ENCODE results near the gene SOX5.
"Not testable (repeated sequence)": the region's sequence is repeated elsewhere in the genome, so short reads cannot be mapped to it uniquely, and the experiment has no call there.

The SOX5 gene

DNA sequence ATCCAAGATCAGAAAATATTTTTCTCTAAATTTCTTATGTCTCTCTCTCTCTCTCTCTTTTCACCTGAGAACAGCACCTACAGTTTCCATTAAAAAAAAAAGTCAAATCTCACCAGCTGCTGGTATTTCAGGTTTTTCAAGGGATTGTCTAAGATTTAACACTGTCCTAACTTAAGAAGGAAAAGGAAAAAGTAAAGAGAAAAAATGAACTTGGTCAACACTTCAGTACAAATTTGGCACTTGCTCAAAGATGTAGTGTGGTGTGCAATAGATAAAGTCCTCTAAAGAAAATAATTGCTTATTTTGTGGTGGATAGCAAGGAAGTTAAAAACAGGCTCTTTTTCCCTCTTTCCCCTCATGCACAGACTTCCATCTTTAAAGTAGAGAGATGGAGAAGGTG is 416.2 kb downstream of the SOX5 start:
- DNase-seq (ENCODE audit: low read depth), result no peak

DNA sequence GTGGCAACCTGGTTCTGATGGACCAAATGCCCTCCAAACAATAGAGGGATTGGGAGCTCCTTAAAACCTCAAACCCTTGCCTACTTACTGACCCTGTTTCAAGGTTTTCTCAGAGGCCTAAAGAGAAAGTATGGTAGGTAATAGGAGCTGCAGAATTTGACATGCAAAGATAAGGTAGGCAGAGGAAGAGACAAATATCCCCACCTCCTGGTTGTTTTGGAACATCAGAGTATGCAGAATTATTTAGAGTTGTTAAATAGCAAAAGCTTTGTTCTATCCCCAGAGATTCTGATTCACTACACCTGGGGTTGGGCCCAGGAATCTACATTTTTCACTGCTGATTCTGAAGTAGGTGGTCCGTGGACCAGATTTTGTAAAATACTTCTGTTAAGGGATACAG is 421.2 kb downstream of the SOX5 start:
- no peak for DNase-seq (ENCODE audit: low read depth)
- TF ChIP-seq POLR2A (IDR thresholded peaks at IDR 0.05; ENCODE audit: extremely low read depth, insufficient read length), result no peak
- TF ChIP-seq MYC (IDR thresholded peaks at IDR 0.05; ENCODE audit: low read depth, low read length), result no peak
- TF ChIP-seq, protein P1, sequence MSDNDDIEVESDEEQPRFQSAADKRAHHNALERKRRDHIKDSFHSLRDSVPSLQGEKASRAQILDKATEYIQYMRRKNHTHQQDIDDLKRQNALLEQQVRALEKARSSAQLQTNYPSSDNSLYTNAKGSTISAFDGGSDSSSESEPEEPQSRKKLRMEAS (IDR thresholded peaks at IDR 0.05; ENCODE audit: low read depth, low read length), result no peak
- H3K4me3 ChIP-seq (ENCODE audit: low read depth, low read length), result no peak overlapping the region

More for the DNA sequence above, 416.2 kb downstream of the SOX5 start:
- H3K4me3 ChIP-seq (ENCODE audit: low read depth, low read length), result no peak overlapping the region
- TF ChIP-seq, protein P1 (IDR thresholded peaks at IDR 0.05; ENCODE audit: low read depth, low read length), result no peak
- TF ChIP-seq, protein P2, sequence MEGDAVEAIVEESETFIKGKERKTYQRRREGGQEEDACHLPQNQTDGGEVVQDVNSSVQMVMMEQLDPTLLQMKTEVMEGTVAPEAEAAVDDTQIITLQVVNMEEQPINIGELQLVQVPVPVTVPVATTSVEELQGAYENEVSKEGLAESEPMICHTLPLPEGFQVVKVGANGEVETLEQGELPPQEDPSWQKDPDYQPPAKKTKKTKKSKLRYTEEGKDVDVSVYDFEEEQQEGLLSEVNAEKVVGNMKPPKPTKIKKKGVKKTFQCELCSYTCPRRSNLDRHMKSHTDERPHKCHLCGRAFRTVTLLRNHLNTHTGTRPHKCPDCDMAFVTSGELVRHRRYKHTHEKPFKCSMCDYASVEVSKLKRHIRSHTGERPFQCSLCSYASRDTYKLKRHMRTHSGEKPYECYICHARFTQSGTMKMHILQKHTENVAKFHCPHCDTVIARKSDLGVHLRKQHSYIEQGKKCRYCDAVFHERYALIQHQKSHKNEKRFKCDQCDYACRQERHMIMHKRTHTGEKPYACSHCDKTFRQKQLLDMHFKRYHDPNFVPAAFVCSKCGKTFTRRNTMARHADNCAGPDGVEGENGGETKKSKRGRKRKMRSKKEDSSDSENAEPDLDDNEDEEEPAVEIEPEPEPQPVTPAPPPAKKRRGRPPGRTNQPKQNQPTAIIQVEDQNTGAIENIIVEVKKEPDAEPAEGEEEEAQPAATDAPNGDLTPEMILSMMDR (IDR thresholded peaks at IDR 0.05; ENCODE audit: low read depth, low read length), result no peak
- TF ChIP-seq MYC (IDR thresholded peaks at IDR 0.05; ENCODE audit: low read depth, low read length) (no peak), POLR2A (IDR thresholded peaks at IDR 0.05; ENCODE audit: extremely low read depth, insufficient read length) (no peak)

DNA sequence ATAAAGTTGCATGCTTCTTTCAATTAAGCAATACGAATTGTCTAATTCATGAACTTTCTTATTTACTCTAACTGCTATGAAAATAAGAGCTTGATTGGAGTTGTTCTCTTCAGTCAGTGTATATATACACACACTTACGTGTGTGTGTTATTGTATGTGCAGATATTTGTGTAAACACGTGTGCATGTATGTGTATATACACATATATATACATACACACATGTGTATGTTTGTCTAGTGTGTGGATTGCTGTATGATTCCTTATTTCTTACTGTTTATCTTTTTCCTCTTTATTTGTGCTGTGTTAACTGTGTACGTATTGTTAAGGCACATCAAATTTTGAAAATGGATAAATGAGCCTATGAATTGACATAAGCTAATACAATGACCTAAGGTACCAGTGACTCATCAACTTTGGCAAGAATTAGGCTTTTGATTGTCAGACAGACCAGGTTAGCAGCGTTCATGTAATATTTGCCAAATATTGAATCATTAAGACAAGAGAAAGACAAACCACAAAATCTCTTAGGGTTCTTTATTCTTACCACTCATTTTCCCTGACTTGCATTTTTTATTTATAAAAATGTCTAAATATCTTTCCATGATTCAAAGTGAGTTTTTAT is 423.9 kb downstream of the SOX5 start:
- H3K4me3 ChIP-seq (ENCODE audit: low read depth, low read length), result no peak overlapping the region
- TF ChIP-seq, protein P1 (IDR thresholded peaks at IDR 0.05; ENCODE audit: low read depth, low read length), result no peak
- TF ChIP-seq POLR2A (IDR thresholded peaks at IDR 0.05; ENCODE audit: extremely low read depth, insufficient read length), result no peak
- TF ChIP-seq, protein P2 (IDR thresholded peaks at IDR 0.05; ENCODE audit: low read depth, low read length), result no peak
- no peak for TF ChIP-seq MYC (IDR thresholded peaks at IDR 0.05; ENCODE audit: low read depth, low read length)
- no peak for DNase-seq (ENCODE audit: low read depth)

DNA sequence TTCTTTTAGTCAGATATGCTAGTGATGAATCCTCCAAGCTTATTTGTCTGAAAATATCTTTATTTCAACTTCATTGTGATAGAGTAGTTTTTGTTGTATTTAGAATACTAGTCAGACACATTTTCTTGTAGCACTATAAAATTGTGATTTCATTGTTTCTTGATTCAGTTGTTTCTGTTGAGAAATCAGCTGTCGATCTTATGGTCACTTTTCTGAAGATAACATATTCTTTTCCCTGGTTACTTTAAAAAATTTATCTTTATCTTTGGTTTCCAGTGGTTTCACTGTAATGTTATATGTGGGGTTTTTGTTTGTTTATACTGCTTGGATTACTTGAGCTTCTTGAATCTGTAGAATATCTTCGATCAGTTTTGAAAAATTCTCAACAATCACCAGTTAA is 426.1 kb downstream of the SOX5 start:
- H3K4me3 ChIP-seq (ENCODE audit: low read depth, low read length), result no peak overlapping the region
- DNase-seq (ENCODE audit: low read depth), result no peak
- TF ChIP-seq POLR2A (IDR thresholded peaks at IDR 0.05; ENCODE audit: extremely low read depth, insufficient read length) (no peak), MYC (IDR thresholded peaks at IDR 0.05; ENCODE audit: low read depth, low read length) (no peak)
- TF ChIP-seq, protein P1 (IDR thresholded peaks at IDR 0.05; ENCODE audit: low read depth, low read length), result no peak
- TF ChIP-seq, protein P2 (IDR thresholded peaks at IDR 0.05; ENCODE audit: low read depth, low read length), result no peak

DNA sequence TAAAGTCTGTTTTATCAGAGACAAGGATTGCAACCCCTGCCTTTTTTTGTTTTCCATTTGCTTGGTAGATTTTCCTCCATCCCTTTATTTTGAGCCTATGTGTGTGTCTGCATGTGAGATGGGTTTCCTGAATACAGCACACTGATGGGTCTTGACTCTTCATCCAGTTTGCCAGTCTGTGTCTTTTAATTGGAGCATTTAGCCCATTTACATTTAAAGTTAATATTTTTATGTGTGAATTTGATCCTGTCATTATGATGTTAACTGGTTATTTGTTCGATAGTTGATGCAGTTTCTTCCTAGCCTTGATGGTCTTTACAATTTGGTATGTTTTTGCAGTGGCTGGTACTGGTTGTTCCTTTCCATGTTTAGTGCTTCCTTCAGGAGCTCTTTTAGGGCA is 430.0 kb downstream of the SOX5 start:
- not testable (repeated sequence) for H3K4me3 ChIP-seq (ENCODE audit: low read depth, low read length); DNase-seq (ENCODE audit: low read depth)

DNA sequence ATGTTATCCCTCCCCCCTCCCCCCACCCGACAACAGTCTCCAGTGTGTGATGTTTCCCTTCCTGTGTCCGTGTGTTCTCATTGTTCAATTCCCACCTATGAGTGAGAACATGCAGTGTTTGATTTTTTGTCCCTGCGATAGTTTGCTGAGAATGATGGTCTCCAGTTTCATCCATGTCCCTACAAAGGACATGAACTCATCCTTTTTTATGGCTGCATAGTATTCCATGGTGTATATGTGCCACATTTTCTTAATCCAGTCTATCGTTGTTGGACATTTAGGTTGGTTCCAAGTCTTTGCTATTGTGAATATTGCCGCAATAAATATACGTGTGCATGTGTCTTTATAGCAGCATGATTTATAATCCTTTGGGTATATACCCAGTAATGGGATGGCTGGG is 433.7 kb downstream of the SOX5 start:
- not testable (repeated sequence) for DNase-seq (ENCODE audit: low read depth)

DNA sequence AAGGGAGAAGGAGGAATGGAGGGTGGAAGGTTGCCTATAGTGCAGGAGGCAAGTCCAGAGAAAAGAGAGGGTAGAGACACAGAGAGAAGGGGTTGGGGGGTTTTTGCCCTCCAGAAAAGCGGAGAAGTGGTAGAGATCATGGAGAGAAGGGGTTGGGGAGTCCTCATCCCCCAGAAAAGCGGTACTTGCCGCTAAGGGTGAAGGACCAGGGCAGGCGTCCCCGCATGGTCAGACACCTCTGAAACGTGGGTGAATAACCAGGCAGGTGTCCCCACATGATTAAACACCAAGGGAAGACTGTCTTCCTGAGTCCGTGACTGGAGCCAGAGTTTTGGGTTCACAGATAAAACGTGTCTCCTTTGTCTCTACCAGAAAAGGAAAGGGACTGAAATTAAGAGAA is 439.0 kb downstream of the SOX5 start:
- H3K4me3 ChIP-seq (ENCODE audit: low read depth, low read length), result no peak overlapping the region
- TF ChIP-seq MYC (IDR thresholded peaks at IDR 0.05; ENCODE audit: low read depth, low read length) (no peak), POLR2A (IDR thresholded peaks at IDR 0.05; ENCODE audit: extremely low read depth, insufficient read length) (no peak)
- TF ChIP-seq, protein P1 (IDR thresholded peaks at IDR 0.05; ENCODE audit: low read depth, low read length), result no peak
- no peak for DNase-seq (ENCODE audit: low read depth)

More for the DNA sequence above, 433.7 kb downstream of the SOX5 start:
- H3K4me3 ChIP-seq (ENCODE audit: low read depth, low read length), result not testable (repeated sequence)

DNA sequence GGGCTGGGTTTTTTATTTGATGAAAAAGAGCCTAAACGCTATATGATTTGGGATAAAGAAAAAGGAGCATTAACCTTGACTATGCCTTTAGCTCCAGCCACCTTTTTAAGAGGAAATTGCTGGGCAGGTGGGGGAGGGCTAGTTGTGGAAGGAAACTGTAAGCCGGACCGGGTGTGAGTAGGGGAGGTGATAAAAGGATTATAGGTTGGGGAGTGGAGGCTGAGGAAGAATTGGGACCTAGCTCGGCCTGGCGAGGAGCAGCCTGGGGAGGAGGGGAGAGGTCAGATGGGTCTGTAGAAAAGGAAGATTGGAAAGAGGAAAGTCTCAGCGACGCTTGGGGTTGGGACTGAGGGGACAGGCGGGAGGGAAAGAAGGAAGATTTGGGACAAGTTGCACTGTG is 439.6 kb downstream of the SOX5 start:
- H3K4me3 ChIP-seq (ENCODE audit: low read depth, low read length); DNase-seq (ENCODE audit: low read depth): not testable (repeated sequence)

DNA sequence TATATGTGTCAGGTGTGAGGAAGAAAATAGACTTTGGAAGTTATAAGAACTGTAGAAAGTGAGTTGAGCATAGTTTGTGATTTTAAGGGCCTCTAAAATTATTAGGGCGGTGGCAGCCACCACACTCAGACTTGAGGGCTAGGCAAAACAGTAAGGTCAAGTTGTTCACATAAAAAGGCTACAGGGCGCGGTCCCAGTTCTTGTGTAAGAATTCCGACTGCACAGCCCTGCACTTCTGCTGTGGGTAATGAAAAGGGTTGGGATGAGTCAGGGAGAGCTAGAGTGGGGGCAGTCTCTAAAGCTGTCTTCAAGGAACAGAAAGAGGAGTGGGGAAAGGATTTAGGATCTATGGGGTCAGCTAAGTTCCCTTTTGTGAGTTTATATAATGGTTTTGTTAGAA is 441.7 kb downstream of the SOX5 start:
- H3K4me3 ChIP-seq (ENCODE audit: low read depth, low read length); DNase-seq (ENCODE audit: low read depth): not testable (repeated sequence)

DNA sequence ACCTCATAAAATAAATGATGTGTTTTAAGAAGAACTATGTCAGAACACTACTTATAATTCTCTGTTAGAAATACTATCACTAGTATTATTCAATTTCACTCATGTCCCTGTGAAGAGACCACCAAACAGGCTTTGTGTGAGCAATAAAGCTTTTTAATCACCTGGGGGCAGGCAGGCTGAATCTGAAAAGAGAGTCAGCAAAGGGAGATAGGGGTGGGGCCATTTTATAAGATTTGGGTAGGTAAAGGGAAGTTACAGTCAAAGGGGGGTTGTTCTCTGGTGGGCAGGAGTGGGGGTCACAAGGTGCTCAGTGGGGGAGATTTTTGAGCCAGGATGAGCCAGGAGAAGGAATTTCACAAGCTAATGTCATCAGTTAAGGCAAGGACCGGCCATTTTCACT is 443.7 kb downstream of the SOX5 start:
- H3K4me3 ChIP-seq (ENCODE audit: low read depth, low read length); DNase-seq (ENCODE audit: low read depth): not testable (repeated sequence)

Measured in NB4 (cell line).